Measurements from ENCODE around the gene JMJD7.

Gene JMJD7

DNA sequence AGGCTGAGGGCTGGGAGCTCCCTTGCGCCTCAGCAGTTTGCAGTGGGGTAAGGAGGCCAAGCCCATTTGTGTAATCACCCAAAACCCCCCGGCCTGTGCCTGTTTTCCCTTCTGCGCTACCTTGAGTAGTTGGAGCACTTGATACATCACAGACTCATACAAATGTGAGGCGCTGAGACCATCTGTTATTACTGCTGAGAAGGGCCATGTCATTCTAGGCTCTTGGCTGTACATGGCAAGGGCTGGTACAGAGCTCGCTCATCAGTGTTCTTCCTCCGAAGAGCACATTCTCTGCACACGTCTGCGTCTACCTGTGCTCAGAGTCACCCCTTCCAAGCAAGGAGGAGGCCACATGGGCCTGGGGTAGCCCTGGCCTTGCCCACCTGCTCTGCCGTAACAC, 20.1 kb downstream of the JMJD7 start:
- DNase-seq: no peak

DNA sequence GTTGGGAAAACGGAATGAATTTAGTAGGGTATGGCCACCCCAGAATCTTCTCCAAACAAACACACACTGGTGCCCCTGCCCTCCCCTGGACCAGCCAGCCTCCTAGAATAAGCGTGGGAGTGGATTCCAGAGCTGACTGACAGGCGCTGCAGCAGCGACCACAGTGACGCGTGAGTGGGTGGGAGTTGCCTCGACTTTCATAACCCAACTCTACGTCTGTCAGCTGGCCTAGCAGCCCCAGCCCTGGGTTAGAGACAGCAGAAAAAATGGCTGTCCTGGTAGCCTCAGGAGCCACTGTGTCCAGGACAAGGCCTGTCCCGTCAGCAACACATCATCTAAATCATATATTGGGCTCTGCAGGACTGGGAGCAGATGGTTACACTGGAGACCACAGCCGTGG, 20.7 kb downstream of the JMJD7 start:
- no peak for DNase-seq

DNA sequence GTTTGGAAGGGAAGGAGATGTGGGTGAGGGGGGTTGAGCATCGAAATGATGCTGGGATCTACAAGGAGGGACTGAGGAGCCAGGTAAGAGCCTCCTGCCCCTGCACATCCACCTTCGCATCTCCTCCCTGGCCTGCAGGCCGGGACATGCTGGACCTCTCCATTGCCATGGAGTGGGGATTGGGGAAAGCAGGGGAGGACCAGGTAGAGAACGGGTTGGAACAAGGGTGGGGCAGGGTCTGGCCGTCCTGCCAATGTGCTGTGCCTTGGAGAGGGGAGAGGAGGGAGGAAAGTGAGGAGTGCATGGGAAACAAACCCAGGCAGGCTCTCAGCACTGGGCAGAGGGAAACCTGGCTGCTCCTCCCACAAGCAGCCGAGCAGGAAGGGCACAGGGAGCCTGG, 21.3 kb downstream of the JMJD7 start:
- no peak for DNase-seq

DNA sequence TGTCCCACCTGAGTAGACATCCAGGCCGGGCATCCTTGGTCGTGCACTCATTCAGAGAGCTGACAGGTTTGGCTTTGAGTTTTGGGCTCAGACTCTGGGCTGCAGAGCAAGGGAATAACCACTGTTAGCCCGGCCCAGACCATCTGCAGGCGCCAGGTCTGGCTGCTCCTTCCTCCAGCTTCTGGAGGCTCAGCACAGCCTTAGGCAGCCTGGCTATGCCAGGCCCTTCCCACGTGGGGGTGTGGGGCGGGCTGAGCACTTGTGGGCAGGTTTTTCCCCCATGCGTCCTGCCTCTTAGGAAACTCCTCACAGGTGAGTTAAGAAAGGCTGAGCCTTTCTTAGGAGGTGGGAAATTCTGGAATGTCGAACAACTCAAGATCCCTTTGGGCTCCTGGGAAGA, 22.0 kb downstream of the JMJD7 start:
- no peak for DNase-seq

DNA sequence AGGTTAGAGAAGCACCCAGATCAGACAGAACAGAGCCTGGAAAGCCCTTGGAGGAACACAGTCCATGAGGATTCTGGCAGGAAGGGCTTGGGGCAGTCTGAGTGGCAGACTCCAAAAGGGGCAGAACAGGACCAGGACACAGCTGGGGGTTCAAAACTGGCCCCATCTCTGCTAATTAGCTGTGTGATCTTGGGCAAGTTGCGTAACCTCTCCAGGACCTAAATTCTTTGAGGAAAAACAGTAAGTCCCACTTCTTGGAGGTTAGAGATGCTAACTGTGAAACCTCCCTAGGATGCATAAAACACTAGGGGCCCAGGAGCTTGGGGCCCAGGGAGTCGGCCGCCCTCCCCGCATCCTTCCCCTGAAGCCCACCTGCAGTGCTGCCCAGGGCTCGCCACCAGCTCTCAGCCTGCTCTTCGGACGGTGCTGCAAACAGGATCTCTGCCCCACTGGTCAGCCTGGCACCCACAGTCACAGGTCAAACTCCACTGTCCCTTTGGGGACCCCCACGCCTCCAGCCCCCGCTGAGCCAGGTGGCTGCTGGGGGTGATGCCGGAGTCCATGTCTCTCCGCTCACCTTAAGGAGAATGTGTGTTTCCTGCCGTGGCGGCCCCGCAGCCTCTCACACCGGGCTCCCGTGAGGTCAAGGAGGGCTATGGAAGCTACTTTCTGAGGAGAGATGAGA, 22.7 kb downstream of the JMJD7 start:
- no peak for DNase-seq

DNA sequence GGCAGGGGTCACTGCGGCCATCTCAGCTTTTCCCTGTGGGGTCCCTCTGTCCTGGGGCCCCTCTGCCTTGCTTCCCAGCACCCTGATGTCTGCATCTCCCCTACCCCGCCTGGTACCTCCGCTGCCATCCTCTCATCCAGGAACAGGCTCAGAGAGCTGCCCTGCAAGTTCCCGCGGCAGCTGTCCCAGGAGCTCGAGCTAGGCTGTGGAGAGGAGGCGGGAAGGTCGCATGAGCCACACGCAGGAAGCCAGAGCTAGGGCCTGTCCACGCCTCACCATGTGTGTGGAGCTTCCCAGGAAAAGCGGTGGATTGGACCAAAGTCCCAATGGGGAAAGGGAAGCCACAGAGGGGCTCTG, 23.3 kb downstream of the JMJD7 start:
- DNase-seq: no peak

DNA sequence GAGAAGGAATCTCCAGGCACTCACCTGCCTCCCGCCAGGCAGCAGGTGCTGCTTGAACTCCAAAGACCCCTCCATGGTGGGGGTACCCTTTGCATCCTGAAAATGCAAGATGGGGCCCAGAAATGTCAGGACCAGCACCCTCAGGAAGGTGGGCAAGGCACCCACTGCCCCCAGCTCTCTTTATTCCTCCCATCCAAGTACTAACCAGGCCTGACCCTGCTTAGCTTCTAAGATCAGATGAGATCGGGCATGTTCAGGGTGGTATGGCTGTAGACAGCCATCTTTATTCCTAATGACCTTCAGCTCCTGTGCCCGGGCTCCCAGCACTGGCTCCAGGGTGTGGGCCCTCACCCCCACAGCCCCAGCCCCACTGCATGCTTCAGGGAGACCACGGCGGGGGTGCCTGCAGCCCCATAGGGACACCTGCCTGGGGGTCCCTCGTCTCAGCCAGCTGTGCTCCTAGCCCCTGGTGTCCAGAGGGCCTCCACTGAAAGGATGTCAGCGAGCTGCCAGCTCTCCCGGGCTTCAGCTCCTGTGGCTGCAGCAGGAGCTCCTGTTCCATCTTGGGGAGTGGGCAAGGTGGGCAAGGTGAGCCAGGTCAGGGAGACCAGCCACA, 24.0 kb downstream of the JMJD7 start:
- DNase-seq: no peak

DNA sequence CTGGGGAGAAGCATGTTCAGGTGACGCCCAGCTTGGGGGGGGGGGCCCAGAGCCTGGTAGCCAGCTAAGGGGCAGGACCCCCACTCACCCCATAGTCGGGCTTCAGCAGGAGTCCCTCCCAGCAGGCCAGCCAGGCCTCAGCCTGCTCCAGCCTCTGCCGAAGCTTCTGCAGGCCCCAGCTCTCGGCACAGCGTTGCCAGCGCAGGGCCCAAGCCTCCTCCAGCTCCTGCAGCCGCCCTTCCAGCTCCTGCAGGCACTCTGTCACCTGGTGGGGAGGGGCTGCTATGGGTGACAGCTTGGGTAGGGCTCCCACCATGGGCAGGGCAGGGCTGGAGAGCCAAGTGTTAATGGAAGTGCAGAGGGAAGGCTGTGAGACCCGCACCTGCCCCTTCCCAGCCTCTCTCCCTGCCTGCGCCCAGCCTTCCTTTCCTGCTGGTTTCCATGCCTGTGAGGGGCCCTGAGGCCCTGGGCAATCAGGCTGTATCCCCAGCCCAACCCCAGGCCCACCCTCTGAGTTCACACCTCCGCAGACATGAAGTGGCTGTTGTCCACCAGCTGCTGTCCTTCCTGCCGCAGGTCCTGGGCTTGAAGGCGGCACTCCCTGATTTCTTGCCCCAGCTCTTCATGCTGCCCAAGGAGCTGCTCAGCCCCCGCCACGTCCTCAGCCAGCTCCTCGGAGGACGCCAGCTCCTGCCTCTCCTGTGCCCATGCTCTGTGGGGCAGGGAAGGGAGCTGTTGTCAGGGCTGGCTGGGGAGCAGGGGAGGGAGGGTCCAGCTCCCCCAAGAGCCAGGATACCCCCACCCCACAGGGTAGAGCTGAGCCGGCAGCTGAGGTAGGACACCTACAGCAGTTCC, 25.1 kb downstream of the JMJD7 start:
- no peak for DNase-seq

DNA sequence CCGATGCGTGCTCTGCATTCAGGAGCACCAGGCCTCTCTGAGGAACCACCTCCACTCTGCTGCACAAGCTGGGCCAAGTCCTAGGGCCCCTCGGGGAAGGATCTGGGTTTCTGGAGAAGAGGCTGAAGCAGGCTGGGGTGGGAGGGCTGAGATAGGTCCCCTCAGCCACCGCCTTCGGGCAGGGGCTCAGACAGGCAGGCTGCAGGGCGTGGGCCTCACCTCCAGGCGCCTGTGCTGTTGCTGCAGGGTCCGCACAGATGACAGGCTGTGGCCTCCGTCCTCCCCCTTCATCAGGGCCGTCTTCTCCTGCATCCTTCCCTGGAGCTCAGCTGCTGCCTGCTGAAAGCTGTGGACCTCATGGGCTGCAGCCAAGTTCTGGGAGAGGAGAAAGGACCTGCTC, 25.9 kb downstream of the JMJD7 start:
- no peak for DNase-seq

DNA sequence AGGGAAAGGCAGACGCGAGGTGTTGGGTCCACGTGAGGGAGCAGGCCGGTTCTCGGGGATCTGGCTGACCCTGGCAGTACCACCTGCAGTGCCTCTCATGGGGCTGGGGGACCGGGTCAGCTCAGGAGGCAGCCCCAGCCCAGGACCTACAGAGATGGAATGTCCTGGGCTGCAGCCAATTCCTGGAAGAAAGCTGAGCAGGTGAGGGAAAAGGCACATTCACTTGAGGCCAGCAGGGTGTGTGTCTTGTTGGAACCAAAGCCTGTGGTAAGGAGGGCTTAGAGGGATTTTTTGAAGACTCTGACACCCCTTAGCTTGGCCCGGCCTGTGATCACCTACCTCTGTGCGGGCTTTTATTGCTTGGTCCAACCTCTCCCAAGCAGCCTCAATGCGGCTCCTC, 26.6 kb downstream of the JMJD7 start:
- DNase-seq: no peak

DNA sequence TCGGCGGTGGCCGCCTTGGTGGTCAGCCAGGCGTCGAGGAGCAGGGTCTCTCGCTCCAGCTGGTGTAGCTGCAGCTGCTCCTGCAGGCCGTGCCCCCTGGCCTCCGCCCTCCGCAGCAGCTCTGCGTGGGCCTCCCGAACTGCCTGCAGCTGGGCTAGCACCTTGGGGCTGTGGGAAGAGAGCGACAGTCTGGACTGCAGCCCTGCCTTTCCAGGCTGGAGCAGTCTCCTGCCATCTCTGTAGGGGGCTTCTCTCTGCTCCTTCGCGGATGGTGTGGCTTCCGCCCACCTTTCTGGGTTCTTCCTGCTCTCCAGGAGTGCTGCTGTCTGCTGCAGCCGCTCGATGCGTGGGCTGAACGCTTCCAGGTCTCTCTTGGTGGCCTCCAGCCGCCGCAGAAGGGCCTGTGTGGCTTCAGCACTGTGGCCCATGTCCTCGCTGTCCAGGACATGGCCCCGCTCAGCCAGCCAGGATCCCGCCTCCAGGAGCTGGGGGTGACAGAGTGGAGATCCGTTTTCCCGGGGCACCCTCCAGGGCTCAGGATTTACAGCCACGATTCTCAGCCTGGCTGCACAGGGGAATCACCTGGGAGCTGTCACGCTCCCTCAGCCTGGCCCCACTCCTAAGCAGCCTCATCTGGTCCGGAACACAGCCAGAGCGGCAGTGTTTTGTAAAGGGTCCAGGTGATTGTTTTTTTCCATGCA, 27.5 kb downstream of the JMJD7 start:
- DNase-seq: no peak

DNA sequence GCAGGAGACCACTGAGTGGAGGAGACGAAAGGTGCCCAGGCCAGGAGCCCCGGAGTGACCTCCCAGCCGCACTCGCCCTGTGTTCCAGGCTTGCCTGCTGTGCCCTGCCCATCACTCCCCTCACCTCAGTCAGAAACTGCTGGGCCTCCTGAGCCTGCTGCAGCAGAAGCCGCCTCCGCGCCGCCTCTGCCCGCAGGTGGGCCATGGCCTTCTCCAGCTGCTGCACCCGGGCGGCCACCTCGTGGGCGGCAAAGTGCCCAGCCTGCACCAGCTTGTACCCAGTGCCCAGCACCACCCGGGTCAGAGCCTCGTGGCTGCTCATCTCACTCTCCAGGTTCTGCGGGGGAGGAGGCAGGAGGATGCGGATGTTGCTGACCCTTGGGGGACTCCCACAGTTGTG, 28.4 kb downstream of the JMJD7 start:
- DNase-seq: no peak

DNA sequence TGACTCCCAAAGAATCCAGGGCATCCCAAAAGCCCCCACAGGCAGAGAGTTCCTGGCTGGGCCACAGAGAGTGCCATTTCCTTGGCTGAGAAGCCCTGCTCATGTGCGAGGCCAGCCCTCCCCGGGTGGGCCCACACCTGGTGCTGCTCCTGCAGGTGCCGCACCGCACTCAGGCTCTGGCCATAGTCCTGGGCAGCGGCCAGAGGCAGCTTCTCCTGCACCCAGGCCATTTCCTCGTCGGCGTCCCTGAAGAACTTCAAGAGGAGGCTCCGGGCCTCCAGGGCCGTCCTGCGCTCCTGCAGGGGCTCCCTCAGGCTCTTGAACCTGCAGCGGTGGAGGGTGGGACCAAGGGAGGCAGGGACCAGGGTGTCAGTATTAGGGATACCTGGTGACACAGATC, 28.8 kb downstream of the JMJD7 start:
- DNase-seq: no peak

DNA sequence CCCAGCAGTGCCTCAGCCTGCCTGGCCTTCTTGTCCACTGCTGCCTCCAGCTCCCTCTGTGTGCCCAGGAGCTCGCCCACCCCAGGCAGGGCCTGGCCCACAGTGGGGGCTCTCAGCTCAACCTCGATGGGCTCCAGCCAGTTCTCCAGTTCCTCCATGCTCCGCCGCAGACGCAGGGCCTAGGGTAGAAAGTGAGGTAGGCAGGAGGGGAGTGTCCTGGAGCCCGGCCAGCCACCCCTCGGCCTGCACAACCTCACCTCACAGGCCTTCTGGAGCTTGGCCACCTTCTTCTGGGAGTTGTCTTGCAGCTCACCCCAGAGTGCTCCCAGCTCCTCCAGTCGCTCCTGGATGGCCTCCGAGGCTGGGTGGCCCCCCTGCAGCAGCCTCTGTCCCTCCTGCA, 29.4 kb downstream of the JMJD7 start:
- no peak for DNase-seq

DNA sequence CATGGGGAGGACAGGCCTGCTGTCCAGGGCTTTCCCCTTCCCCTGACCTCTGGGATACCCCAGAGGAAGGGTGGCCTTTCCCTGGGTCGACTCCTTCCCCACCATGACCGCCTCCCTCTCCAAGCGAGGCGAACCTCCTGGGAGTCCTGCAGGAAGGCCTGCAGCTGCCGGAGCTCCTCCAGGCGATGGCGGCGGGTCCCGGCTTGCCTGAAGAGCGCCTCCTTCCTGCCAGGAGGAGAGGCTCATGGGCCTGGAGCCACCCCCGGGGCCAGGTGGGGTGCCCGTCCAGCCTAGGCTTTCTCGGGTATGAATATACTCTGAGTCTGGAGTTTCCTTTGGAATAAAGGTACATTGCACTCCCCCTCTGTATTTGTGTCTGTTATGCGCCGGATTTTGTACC, 30.9 kb downstream of the JMJD7 start:
- no peak for DNase-seq

DNA sequence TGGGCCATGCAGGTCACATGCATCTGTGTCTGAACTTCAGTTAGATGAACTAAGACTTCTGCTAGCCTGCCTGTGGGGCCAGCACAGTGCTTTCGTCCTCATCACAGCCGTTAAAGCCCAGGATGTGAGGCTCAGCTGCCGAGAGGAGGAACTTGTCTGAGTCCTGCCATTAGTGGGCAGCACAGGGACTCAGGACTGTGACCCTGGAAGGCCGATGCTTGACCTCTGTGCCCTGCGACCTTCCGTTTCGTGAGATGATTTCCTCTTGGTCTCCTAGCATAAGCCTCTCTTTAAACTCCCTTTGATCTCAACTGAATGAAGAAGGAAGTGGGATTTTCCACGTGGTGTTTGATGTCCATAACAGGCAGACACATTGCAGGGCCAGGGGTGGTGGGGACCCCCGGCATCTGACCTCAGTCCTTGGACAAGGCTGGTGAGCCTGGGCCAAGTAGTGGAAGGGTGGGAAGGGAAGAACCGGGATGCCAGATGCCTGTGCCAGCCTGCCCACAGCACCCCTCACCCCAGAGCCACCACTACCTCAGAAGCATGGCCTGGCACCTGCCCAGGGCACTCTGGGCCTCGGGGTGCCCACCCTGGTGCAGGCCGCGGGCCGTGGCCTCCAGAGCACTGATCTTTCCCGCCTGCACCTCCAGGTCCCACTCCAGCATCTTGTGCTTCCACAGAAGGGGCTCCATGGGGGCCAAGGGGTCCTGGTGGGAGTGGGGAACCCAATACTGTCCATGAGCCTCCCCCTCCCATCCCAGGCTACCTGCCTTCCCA, 32.3 kb downstream of the JMJD7 start:
- DNase-seq: no peak

DNA sequence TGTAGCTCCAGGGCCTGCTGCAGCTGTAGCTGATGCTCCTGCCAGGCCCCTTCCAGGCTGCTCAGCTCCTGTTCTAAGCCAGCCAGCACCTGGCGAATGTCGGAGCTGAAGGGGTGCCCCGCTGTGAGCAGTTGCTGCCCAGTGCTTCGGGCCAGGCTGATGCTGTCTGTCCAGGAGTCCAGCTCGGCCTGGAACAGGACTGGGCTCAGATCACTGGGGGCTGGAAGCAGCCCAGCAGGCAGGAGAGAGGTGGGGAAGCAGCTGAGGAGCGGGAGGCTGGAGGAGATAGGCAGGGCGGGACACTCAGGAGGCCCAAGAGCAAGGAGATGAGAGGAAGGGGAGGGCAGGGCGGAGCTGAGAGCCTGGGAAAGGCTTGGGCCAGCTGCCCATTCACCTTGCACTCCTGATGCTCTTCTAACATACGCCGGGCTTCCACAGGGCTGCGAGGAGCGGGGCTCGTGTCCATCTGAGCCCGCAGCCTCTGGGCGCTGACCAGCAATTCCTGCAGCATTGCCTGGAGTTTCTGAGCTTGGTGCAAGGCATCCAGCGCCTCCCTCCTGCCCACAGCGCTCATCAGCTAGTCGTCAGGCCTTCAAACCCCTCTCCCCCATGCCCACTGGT, 34.0 kb downstream of the JMJD7 start:
- DNase-seq: no peak

DNA sequence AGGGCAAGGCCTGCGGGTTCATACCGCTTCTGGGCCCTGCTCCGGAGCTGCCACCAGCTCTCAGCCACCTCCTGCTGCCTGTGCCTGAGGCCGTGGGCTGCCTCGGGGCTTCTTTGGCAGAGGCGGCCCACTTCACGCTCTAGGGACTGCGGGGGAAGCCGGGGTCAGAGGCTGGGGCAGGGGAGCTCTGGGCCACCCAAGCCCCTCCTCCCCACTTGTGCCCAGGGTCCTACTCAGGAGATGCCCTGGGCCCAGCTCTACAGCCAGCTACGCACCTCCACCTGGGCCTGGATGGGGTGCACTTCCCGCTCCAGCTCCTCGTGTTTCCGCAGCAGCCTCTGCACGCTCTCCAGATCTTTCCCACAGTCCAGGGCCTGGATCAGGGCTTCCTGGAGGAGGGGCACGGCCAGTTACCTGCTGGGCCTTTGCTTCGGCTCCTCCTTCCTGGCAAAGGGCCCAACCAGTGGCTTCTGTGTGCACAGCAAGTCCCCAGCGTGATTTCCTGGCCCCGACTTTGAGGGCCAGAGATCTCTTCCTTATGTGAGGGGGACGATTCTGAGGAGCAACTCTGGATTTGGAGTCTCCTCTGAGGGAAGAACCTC, 34.7 kb downstream of the JMJD7 start:
- DNase-seq: no peak

DNA sequence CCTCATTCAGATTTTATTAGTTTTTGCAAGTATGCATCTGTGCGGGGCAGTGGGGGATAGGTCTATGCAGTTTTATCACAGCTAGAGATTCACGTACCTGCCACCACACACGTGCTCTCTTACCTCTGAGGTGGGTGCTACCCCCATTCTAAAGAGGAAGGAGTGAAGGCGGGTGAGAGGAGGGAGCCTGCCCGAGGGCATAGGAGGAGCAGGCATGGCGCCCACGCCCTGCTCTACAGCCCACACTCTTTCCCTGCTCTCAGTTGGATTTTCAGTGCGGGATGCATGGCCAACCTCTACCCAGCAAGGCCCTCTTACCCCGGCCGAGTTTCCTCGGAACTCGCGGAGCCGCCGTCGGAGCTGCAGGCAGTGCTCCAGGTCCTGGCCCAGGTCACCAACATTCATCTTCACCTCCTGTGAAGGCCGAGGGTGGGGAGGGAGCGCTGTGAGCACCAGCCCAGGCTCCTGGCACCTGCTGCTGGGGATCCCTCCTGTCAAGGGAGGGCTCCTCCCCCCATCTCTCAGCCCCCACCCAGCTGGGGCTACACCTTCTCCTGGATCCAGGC, 37.7 kb downstream of the JMJD7 start:
- no peak for DNase-seq

DNA sequence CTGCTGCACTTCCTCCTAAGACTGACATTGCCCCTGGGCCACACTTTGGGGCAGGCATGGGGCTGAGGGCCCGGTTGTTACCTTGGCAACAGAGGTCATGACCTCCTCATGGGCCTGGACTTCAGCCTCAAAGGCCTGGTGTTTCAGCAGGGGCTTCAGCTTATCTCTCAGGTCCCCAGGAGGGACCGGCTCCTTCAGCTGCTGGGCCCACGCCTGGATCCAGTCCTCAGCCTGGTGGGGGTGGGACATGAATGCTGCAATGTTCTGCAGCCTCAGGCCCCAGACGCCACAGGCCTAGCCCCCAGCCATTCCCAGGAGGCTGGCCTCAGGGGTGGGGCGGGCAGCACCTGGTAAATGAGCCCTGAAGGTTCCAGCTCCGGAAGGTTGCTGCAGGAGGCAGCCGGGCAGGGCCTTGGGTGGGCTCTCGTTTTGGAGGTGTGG, 38.4 kb downstream of the JMJD7 start:
- no peak for DNase-seq

DNA sequence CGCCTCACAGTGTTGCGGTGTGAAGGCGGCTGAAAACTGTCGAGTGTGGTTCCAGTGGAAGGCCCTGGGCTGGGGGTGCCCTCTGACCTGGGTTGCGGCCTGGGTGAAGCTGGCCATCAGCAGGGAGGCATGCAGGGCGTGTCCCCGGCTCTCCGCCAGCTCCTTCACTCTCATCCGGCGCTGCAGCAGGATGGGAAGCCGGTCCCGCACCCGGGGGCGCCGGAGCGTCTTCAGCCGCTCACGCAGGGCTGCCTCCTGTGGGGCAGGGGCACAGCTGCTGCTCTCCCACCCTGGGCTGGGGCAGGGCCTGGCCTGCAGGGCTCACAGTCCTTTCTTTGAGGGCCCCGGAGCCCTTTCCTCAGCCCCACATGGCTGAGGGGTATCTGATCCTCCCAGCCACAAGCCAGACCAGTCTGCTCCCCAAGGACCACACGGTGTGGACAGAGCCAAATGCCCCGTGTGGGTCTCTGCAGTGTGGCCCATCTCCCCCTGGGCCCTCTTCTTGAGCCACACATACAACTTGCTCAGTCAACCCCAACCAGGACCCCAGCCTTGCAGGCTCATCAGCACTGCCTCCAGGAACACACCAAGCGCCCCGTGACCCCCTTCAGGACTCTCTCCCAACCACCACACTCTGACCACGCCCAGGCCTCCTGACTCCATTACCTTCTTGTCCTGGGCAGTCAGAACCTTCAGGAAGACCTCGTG, 39.1 kb downstream of the JMJD7 start:
- DNase-seq: no peak
